ENCODE results near the gene TIGD3.

- TF ChIP-seq CTCF (conservative IDR thresholded peaks at IDR 0.05; ENCODE audit: low read depth in 2 of 2) = no peak
- TF ChIP-seq, protein P1, sequence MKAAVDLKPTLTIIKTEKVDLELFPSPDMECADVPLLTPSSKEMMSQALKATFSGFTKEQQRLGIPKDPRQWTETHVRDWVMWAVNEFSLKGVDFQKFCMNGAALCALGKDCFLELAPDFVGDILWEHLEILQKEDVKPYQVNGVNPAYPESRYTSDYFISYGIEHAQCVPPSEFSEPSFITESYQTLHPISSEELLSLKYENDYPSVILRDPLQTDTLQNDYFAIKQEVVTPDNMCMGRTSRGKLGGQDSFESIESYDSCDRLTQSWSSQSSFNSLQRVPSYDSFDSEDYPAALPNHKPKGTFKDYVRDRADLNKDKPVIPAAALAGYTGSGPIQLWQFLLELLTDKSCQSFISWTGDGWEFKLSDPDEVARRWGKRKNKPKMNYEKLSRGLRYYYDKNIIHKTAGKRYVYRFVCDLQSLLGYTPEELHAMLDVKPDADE (IDR thresholded peaks at IDR 0.05) = no peak
- no peak for TF ChIP-seq CREB1 (CRISPR knock-in tag; IDR thresholded peaks at IDR 0.05; ENCODE audit: low read depth)
- TF ChIP-seq POLR2AphosphoS5 (IDR thresholded peaks at IDR 0.05; ENCODE audit: low read depth) = no peak
- no peak for TF ChIP-seq EZH2 (IDR thresholded peaks at IDR 0.05; ENCODE audit: low read depth, unreplicated experiment)
Observed at GRCh38 chr11:65330544-65330943, 24.0 kb upstream of the TIGD3 start.

Data from GM23338 (cell line).